ENCODE data around the gene PIGN. TPM values are rescaled to one million over a fixed set of nuclear protein-coding genes. Genes with fewer than 3 reads are reported as not detected.
"Not testable (repeated sequence)": the region's sequence is repeated elsewhere in the genome, so short reads cannot be mapped to it uniquely, and the experiment has no call there.

The PIGN gene
- total RNA-seq, 1 donor from 2014 or later: 56.8 TPM

GRCh38 chr18:62054929-62055498 is 131.8 kb downstream of the PIGN start:
- DNase-seq: no peak

GRCh38 chr18:62048279-62048678 is 138.6 kb downstream of the PIGN start:
- DNase-seq: no peak

GRCh38 chr18:62045316-62045715 is 141.5 kb downstream of the PIGN start:
- DNase-seq: no peak

GRCh38 chr18:62044490-62045000 is 142.3 kb downstream of the PIGN start:
- no peak for DNase-seq

GRCh38 chr18:62037989-62038778 is 148.7 kb downstream of the PIGN start:
- no peak for DNase-seq

GRCh38 chr18:62037012-62037742 is 149.7 kb downstream of the PIGN start:
- DNase-seq: no peak

GRCh38 chr18:62034286-62034685 is 152.6 kb downstream of the PIGN start:
- DNase-seq: not testable (repeated sequence)

- no peak for DNase-seq
Measured at GRCh38 chr18:62033756-62034155, 153.1 kb downstream of the PIGN start.

- no peak for DNase-seq
Measured at GRCh38 chr18:62033207-62033606, 153.6 kb downstream of the PIGN start.

GRCh38 chr18:62030091-62030985 is 156.5 kb downstream of the PIGN start:
- DNase-seq: no peak

GRCh38 chr18:62028715-62029114 is 158.1 kb downstream of the PIGN start:
- no peak for DNase-seq

- no peak for DNase-seq
Measured at GRCh38 chr18:62027914-62028520, 158.8 kb downstream of the PIGN start.

GRCh38 chr18:62026586-62026985 is 160.3 kb downstream of the PIGN start:
- no peak for DNase-seq

- no peak for DNase-seq
Measured at GRCh38 chr18:62024983-62025382, 161.9 kb downstream of the PIGN start.

GRCh38 chr18:62023536-62023935 is 163.3 kb downstream of the PIGN start:
- no peak for DNase-seq

GRCh38 chr18:62018759-62019041 is 168.2 kb downstream of the PIGN start:
- DNase-seq: no peak

- no peak for DNase-seq
Measured at GRCh38 chr18:62018034-62018758, 168.7 kb downstream of the PIGN start.

- DNase-seq: no peak
Measured at GRCh38 chr18:62017618-62018017, 169.2 kb downstream of the PIGN start.

GRCh38 chr18:62011416-62011815 is 175.4 kb downstream of the PIGN start:
- DNase-seq: no peak

GRCh38 chr18:62009521-62009920 is 177.3 kb downstream of the PIGN start:
- no peak for DNase-seq

- DNase-seq: no peak
Measured at GRCh38 chr18:62001396-62001795, 185.5 kb downstream of the PIGN start.

Data from occipital lobe (tissue), 2 donors.